Measurements from ENCODE around the gene ACTL9. TPM values are rescaled to one million over a fixed set of nuclear protein-coding genes. Genes with fewer than 3 reads are reported as not detected.

ACTL9 gene
- total RNA-seq, 2 experiments from 2014 or later: not detected

DNA sequence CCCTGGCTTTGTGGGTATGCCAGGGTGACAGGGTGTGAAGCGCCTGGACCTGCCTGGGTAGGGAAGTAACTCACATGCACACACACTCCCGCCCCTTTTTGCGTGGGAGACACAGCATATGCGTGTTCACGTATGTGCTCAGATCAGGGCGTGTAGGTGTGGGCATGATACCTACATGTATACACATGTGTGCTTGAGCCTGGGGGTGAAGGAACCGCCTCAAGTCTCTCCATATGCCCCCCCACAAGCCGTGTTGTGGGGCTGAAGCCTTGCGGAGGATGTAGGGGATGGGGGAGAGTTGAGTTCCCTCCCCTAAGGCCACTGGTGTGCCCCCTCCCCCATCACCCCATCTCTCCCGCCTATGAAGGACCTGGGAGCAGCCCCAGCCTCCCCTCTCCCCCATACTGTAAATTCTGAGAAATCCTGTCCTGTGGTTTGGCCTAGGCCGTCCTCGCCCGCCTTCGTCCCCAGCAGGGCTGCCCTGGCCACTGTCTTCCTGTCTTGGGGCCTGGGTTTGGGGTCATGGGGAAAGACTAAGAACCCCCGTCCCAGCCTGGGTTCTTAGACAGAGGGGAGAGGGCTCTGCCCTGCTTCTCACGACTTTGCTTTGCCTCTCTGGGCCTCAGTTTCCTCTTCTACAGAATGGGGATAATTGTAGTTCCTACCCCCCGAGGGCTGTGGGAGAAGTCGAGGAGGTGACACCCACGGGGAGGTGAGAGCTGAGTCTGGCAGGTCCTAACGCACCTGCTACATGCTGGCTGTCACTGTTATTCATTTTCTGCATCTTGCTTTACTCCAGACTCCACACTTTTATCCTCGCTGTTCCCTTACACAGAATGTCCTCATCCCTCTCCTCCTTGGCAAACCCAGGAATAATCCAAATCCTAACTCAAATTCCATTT is 14.3 kb downstream of the ACTL9 start:
- no peak overlapping the region for H3K27ac Mint-ChIP-seq
- TF ChIP-seq CTCF (IDR thresholded peaks at IDR 0.05): no peak
- peaks cover 2% of the 10 kb centered on the region for H3K9me3 Mint-ChIP-seq
- H3K36me3 Mint-ChIP-seq (ENCODE audit: low read depth): no peaks in the 10 kb centered on the region
- POLR2A ChIA-PET: no interaction called here
- peaks cover 13% of the 10 kb centered on the region for H3K4me1 Mint-ChIP-seq (ENCODE audit: low read depth)
- no peak for DNase-seq
- no peak overlapping the region for H3K4me3 Mint-ChIP-seq
- no peaks in the 10 kb centered on the region for H3K27me3 Mint-ChIP-seq
- CTCF ChIA-PET: interaction anchor here (1.2 to 2.0 kb wide), 2 partner anchors 10 to 30 kb away, joined by 5 to 13 read pairs; no protein-coding TSS in a partner anchor
- ATAC-seq: no peak
- intact Hi-C loops (cut with micrococcal nuclease): no loop called here

DNA sequence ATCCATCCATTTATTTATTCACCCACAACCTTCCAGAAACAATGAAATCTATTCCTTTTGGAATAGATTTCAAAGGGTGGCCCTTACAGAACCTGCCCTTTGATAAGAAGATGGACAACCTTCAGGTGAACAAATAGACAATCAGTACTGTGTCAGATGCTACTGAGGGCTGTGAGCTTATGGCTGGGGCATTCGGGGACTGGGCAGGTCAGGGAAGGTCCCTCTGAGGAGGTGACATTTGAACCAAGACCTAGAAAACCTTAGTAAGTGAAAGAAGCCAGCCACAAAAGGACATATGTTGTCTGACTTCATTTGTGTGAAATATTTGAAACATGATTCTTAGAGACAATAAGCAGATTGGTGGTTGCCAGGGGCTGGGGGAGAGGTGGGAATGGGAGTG is 15.7 kb downstream of the ACTL9 start:
- no peak overlapping the region for H3K4me3 Mint-ChIP-seq
- DNase-seq (no peak), ATAC-seq (no peak)
- no peak for TF ChIP-seq CTCF (IDR thresholded peaks at IDR 0.05)
- intact Hi-C loops (cut with micrococcal nuclease): no loop called here
- no peaks in the 10 kb centered on the region for H3K27me3 Mint-ChIP-seq
- ChIA-PET POLR2A (no interaction called here), CTCF (no interaction called here)
- peaks cover 13% of the 10 kb centered on the region for H3K4me1 Mint-ChIP-seq (ENCODE audit: low read depth)
- H3K9me3 Mint-ChIP-seq: peaks cover 5% of the 10 kb centered on the region
- H3K27ac Mint-ChIP-seq: no peak overlapping the region
- H3K36me3 Mint-ChIP-seq (ENCODE audit: low read depth): no peaks in the 10 kb centered on the region

GRCh38 chr19:8682472-8682871 is 16.1 kb downstream of the ACTL9 start:
- peaks cover 13% of the 10 kb centered on the region for H3K4me1 Mint-ChIP-seq (ENCODE audit: low read depth)
- DNase-seq (no peak), ATAC-seq (no peak)
- no peak for TF ChIP-seq CTCF (IDR thresholded peaks at IDR 0.05)
- no peaks in the 10 kb centered on the region for H3K36me3 Mint-ChIP-seq (ENCODE audit: low read depth)
- no peak overlapping the region for H3K4me3 Mint-ChIP-seq
- H3K27ac Mint-ChIP-seq: no peak overlapping the region
- POLR2A ChIA-PET: no interaction called here
- H3K27me3 Mint-ChIP-seq: no peaks in the 10 kb centered on the region
- H3K9me3 Mint-ChIP-seq: peaks cover 5% of the 10 kb centered on the region
- CTCF ChIA-PET: no interaction called here
- intact Hi-C loops (cut with micrococcal nuclease): no loop called here

DNA sequence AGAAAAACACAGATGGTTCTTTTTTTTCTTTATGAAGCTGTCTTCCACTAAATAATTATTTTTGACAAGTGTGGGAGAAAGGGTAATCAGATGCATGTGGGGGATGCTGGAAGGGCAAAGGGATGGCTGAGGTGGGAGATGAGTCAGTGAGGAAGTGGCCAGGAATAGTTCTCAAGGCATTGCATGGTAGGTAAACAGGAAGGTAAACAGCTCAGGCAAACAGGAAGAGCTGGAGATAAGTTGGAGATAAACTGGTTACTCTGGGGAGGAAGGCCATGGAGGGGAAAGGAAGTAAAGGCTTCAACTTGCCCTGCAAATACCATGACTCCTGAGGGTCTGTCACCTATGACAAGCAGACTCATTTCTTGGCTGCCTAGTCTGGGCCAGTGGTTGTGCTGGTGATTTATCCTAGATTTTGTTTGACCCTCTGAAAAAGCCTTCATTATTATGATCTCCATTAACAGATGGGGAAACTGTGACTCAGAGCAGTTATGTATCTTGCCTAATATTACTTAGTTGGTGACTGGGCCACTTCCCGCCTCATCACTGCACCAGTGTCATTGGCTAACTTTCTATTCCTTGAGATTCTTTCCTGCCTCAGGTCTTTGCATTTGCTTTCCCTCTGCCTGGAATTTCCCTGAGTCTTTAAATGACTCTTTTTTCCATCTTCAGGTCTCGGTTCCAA is 17.1 kb downstream of the ACTL9 start:
- ChIA-PET POLR2A (interaction anchor here (0.6 kb wide), 1 partner anchor 8 kb away, joined by 3 read pairs; no protein-coding TSS in a partner anchor), CTCF (interaction anchor here (1.8 kb wide), 1 partner anchor 12 kb away, joined by 7 read pairs; no protein-coding TSS in a partner anchor)
- no peak for DNase-seq
- no peak for ATAC-seq
- no peak overlapping the region for H3K27ac Mint-ChIP-seq
- peaks cover 5% of the 10 kb centered on the region for H3K9me3 Mint-ChIP-seq
- H3K36me3 Mint-ChIP-seq (ENCODE audit: low read depth): no peaks in the 10 kb centered on the region
- H3K27me3 Mint-ChIP-seq: no peaks in the 10 kb centered on the region
- no peak for TF ChIP-seq CTCF (IDR thresholded peaks at IDR 0.05)
- no peak overlapping the region for H3K4me3 Mint-ChIP-seq
- intact Hi-C loops (cut with micrococcal nuclease): no loop called here
- peaks cover 13% of the 10 kb centered on the region for H3K4me1 Mint-ChIP-seq (ENCODE audit: low read depth)
